VCaP (cell line): Measurements from ENCODE around the gene ACACB.

Source experiments
- H3K27ac ChIP-seq: fragments of 450-650 bp; 2 replicates; pipeline ENCODE4 v1.5.1; 2017
- CTCF ChIP-seq: fragments of 450-650 bp; conservative IDR thresholded peaks from 2 replicates; pipeline ENCODE4 v1.5.1; 2017; ENCODE audit warnings: mild to moderate bottlenecking, moderate library complexity

Gene ACACB

GRCh38 chr12:109121346-109121880 is 5.0 kb downstream of the ACACB start:
- no peak overlapping the region for H3K27ac ChIP-seq
- no peak for TF ChIP-seq CTCF

GRCh38 chr12:109124878-109125648 is 8.7 kb downstream of the ACACB start:
- H3K27ac ChIP-seq: no peak overlapping the region

GRCh38 chr12:109125791-109126190 is 9.4 kb downstream of the ACACB start:
- TF ChIP-seq CTCF: no peak
- no peak overlapping the region for H3K27ac ChIP-seq

More at GRCh38 chr12:109124878-109125648, 8.7 kb downstream of the ACACB start:
- no peak for TF ChIP-seq CTCF

DNA sequence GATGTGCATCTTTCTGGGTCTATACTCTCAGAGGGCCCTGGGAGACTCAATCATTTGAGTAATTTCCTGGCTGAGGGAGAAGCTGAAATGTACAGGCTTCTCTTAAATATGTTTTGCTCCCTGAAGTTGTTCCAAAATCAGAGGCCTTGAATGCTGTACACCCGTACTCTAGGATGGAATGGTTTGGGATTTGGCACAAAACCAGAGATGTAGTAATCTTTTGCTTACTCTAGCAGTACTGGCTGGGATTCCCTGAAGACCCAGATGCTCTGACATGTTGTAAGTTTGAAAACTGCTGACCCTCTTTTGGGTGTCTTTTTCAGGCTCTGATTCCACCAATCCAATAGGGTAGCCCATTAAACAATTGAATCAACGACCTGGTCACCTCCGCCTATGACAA is 10.4 kb downstream of the ACACB start:
- TF ChIP-seq CTCF: no peak
- H3K27ac ChIP-seq: no peak overlapping the region

DNA sequence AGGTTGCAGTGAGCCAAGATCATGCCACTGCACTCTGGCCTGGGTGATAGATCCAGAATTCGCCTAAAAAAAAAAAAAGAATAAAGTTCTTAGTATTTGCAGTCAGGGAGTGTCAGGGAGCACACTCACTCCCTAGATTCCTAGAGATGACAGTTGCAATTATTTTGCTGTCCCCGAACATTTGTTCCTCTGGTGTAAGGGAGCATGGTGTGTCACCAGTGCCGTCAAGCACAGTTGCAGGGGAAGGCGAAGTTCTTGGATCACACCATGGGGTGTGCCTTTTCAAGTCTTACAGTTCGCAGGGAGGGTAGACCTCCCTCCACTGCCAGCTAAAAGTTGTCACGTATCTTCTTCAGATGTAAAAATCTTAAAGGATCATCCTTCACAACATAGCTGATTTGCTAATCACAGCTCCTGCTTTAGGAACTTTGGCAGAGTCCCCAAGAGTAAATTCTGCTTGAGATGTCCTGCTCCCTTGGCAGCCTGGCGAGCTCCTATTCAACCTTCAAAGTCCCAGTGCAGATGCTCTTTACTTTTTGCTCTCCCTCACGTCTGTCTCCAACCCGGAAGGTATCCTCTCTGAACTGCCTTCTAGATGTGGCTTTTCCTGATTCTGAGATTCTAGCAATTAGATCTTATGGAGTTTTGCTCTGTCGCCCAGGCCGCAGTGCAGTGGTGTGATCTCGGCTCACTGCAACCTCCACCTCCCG is 11.3 kb downstream of the ACACB start:
- no peak for TF ChIP-seq CTCF
- no peak overlapping the region for H3K27ac ChIP-seq

- no peak overlapping the region for H3K27ac ChIP-seq
- no peak for TF ChIP-seq CTCF
Observed at GRCh38 chr12:109130297-109131153, 14.1 kb downstream of the ACACB start.
